ENCODE measurements around the gene NET1.

NET1 gene

DNA sequence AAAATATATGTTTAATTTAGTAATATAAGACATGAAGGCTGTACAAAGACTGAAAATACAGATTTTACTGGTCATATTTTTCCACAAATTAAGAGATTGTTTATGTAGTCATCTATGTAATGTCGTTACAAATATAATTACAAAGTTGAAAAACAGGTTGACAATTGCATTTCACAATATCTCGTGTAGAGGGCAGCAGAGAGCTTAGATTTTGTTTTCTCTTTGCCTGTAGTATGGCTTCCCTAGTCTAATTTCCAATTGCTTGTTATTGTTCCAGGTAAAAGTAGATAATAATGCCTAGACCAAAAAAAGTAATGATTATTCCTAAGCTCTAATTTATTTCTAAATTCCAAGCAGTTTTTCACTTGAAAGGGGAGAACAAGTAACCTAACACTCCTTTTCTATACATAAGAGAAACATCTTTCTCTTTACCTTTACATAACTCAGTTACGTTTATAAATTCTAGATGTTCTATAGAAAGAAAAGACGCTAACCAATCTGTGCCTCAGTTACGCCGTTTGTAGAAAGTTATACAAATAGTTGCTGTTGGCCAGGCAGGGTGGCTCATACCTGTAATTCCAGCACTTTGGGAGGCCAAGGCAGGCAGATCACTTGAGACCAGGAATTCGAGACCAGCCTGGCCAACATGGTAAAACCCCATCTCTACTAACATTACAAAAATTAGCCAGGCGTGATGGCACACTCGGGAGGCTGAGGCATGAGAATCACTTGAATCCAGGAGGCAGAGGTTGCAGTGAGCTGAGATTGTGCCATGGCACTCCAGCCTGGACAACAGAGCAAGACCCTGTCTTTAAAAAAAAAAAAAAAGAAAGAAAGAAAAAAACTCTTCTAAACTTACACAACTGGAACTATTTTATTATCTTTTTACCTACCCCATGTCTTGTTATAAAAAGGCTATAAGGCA lies 30.0 kb downstream of the NET1 start:
- DNase-seq (ENCODE audit: low read depth in 2 of 2, low spot score in 1 of 2) = no peak

- DNase-seq (ENCODE audit: low read depth in 2 of 2, low spot score in 1 of 2) = no peak
Observed at GRCh38 chr10:5442990-5443370, 30.6 kb downstream of the NET1 start.

GRCh38 chr10:5443429-5443828 lies 31.1 kb downstream of the NET1 start:
- DNase-seq (ENCODE audit: low read depth in 2 of 2, low spot score in 1 of 2) = no peak

DNA sequence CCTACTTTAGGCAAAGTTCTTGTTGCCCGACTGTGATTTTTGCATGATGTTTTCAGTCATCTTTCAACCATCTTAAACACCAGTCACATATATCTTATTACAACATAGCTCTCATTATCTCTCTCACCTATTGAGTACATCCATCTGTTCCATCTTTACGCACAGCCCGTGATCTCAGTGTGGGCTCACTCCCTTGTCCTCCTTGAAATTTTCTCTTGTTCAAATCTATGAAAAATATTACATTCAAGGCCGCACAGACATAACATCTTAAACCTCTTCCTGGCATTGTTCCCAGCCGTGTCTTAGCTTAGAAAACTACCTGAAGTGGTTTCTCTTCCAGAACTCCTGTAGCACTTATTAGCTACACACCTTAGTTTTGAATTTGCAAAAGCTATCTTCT lies 32.6 kb downstream of the NET1 start:
- DNase-seq (ENCODE audit: low read depth in 2 of 2, low spot score in 1 of 2) = no peak

DNA sequence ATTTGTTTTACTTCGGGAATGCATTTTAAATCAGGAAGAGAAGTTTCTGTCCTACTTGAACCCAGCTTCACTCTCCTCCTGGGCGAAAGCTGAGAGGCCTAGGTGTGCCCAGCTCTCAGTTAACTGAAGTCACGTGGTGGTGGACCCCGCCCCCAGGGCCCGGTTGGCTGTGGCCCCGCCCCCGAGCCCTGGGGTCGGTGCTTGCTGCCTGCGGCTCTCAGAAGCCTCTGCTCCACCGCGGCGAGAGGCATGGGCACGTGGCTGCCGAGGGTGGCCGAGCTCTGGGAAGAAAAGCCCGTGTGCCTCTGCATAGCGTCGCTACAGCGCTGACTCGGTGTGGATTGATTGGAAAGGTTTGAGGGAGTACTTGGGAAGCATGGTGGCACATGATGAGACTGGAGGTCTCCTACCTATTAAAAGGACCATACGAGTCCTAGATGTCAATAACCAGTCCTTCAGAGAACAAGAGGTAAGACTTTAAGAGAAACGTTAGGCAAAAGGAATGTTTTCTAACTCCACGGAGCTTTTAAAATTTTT lies 34.1 kb downstream of the NET1 start:
- DNase-seq (ENCODE audit: low read depth in 2 of 2, low spot score in 1 of 2) = peak; percentile 16 to 59

- DNase-seq (ENCODE audit: low read depth in 2 of 2, low spot score in 1 of 2) = no peak
Observed at GRCh38 chr10:5447056-5447455, 34.7 kb downstream of the NET1 start.

- no peak for DNase-seq (ENCODE audit: low read depth in 2 of 2, low spot score in 1 of 2)
Observed at GRCh38 chr10:5447611-5448071, 35.3 kb downstream of the NET1 start.

- DNase-seq (ENCODE audit: low read depth in 2 of 2, low spot score in 1 of 2) = no peak
Observed at GRCh38 chr10:5448333-5449001, 36.1 kb downstream of the NET1 start.

- DNase-seq (ENCODE audit: low read depth in 2 of 2, low spot score in 1 of 2) = no peak
Observed at GRCh38 chr10:5449227-5449626, 36.9 kb downstream of the NET1 start.

GRCh38 chr10:5449823-5450222 lies 37.5 kb downstream of the NET1 start:
- DNase-seq (ENCODE audit: low read depth in 2 of 2, low spot score in 1 of 2) = no peak

- DNase-seq (ENCODE audit: low read depth in 2 of 2, low spot score in 1 of 2) = no peak
Observed at GRCh38 chr10:5450605-5451384, 38.4 kb downstream of the NET1 start.

- DNase-seq (ENCODE audit: low read depth in 2 of 2, low spot score in 1 of 2) = no peak
Observed at GRCh38 chr10:5453749-5454489, 41.6 kb downstream of the NET1 start.

GRCh38 chr10:5456563-5456962 lies 44.2 kb downstream of the NET1 start:
- no peak for DNase-seq (ENCODE audit: low read depth in 2 of 2, low spot score in 1 of 2)

DNA sequence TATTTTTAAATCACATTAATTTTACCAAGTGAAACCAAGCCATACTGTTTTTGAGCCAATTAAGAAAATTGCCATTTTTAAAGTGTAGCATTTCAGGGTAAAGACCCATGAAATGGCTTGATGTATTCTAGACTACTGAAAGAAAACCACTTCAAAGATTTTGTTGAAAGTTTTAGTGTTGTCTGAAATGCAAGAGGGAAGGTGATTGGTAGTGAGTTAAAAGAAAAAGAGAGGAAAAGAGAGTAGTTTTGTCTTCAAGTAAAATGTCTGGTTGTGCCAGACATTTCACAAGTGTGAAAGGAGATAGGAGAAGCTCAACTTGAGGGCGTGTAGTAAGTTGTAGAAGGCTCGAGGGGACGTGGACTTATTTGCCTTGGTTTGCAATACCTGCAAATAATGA lies 45.4 kb downstream of the NET1 start:
- DNase-seq (ENCODE audit: low read depth in 2 of 2, low spot score in 1 of 2) = no peak

DNA sequence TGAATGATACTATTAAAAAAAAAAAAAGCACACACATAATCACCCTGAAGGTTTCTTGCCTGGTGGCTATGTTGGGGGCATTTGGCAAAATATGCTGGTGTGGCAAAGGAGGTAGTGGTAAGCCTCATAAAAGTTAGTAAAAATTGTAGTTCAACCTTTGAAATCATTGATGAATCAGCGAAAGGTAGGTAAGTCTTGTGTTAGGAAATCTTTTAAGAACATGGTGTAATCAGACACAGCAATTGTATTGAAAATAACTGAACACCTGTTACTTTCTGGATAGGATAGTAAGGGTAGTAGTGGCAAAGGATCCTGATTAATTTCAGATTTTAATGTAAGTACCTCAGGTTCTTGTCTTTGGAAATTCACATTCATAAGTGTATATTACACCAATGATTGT lies 46.1 kb downstream of the NET1 start:
- DNase-seq (ENCODE audit: low read depth in 2 of 2, low spot score in 1 of 2) = no peak

DNA sequence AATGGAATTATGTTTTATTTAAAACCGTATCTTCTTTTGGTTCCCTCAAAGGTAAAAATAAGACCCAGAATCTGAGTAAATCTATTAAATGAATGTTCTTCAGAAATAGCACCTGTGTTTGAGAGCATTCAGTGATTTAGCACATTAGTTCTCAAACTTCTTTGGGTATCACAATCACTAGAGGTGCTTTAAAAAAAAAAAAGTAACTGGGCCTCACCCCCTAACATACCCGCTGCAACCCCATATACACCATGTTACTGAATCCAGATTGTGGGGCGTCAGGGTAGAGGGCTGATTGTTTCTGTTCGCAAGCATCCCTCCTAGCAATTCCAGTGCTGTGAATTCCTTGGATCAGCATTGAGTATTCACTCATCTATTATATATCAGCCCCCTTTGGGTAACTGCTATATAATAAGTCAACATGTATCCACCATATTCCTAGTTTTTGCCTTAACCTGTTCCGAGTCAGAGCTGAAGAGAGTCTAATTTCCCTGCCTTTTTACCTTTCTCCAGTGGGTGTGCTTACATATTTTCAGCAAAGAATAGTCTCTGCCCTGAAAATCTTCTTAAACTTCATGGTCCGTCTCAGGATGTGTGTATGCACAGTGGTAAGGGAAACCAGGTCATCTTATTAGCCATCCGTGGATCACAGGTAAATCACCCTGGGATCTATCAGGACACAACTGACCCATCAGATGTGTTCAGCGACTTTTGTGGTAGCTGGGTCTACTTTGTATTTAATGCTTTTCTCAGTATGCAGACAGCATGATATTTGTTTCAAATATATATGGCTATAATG lies 46.8 kb downstream of the NET1 start:
- DNase-seq (ENCODE audit: low read depth in 2 of 2, low spot score in 1 of 2) = no peak

GRCh38 chr10:5460468-5461202 lies 48.3 kb downstream of the NET1 start:
- no peak for DNase-seq (ENCODE audit: low read depth in 2 of 2, low spot score in 1 of 2)

DNA sequence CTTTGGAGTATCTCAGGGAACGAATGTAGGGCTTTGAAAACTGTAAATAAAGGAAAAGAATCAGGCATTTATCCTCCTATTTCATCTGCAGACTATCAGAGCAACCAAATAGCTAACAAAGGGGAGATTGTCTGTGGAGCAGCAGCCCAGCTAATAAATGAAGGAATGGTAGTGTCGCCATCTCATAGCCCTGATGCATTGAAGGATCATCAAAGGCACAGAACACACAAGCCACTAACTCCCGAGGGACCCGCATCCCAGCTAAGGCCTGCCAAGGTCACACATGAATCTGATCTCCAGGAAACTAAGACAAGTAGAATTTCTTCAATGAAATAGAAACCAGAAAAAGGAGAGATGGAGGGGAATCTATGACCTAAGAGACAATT lies 48.8 kb downstream of the NET1 start:
- no peak for DNase-seq (ENCODE audit: low read depth in 2 of 2, low spot score in 1 of 2)
